Endothelial cell (in vitro differentiated cells): Measurements from ENCODE around the gene GAS2L1. TPM values are rescaled to one million over a fixed set of nuclear protein-coding genes. Genes with fewer than 3 reads are reported as not detected.

Source experiments
- DNase-seq: peaks from one replicate; pipeline ENCODE4 v3.0.0; 2021; ENCODE audit warnings: low spot score
- H3K27ac Mint-ChIP-seq: one replicate; pipeline ENCODE4 v1.8.0; 2021; ENCODE audit warnings: mixed read lengths, inconsistent platforms; ENCODE audit not compliant: unreplicated experiment
- H3K27me3 Mint-ChIP-seq: one replicate; pipeline ENCODE4 v1.8.0; 2021; ENCODE audit warnings: mild to moderate bottlenecking, moderate library complexity, mixed read lengths, inconsistent platforms; ENCODE audit not compliant: unreplicated experiment
- H3K36me3 Mint-ChIP-seq: one replicate; pipeline ENCODE4 v1.8.0; 2021; ENCODE audit warnings: mild to moderate bottlenecking, low read depth, mixed read lengths, inconsistent platforms; ENCODE audit not compliant: unreplicated experiment
- H3K4me1 Mint-ChIP-seq: one replicate; pipeline ENCODE4 v1.8.0; 2021; ENCODE audit warnings: mild to moderate bottlenecking, mixed read lengths, inconsistent platforms; ENCODE audit not compliant: unreplicated experiment
- H3K4me3 Mint-ChIP-seq: one replicate; pipeline ENCODE4 v1.8.0; 2021; ENCODE audit warnings: mild to moderate bottlenecking, mixed read lengths, inconsistent platforms; ENCODE audit not compliant: unreplicated experiment
- H3K9me3 Mint-ChIP-seq: one replicate; pipeline ENCODE4 v1.8.0; 2021; ENCODE audit warnings: mixed read lengths, inconsistent platforms; ENCODE audit not compliant: unreplicated experiment
- CTCF ChIP-seq: fragments of 200-600 bp; sonication (generic); IDR thresholded peaks from one replicate; pipeline ENCODE4 v1.5.0; 2021; ENCODE audit warnings: antibody characterized with exemption; ENCODE audit not compliant: unreplicated experiment
- total RNA-seq: library from RNA; stranded (reverse); fragmentation: NEBNext Ultra II Directional; extraction: Animal tissue kit (Norgen Biotek cat#: 25700); gene quantifications from one replicate; pipeline ENCODE4 v1.2.1, GENCODE V29; 2021; ENCODE audit not compliant: unreplicated experiment

The GAS2L1 gene
- total RNA-seq, 1 donor from 2014 or later = 33.6 TPM

- no peak for DNase-seq
- H3K4me1 Mint-ChIP-seq = peaks cover 23% of the 10 kb centered on the region
- peaks cover 15% of the 10 kb centered on the region for H3K27me3 Mint-ChIP-seq
- TF ChIP-seq CTCF = no peak
- H3K9me3 Mint-ChIP-seq = no peaks in the 10 kb centered on the region
- H3K4me3 Mint-ChIP-seq = peak overlapping the region; percentile 23
- H3K36me3 Mint-ChIP-seq = peaks cover 27% of the 10 kb centered on the region
- no peak overlapping the region for H3K27ac Mint-ChIP-seq
These were observed 11.5 kb downstream of the GAS2L1 start for GRCh38 chr22:29317827-29318454.

- no peak for DNase-seq
- H3K27ac Mint-ChIP-seq = no peak overlapping the region
- H3K36me3 Mint-ChIP-seq = peaks cover 29% of the 10 kb centered on the region
- H3K9me3 Mint-ChIP-seq = no peaks in the 10 kb centered on the region
- peaks cover 13% of the 10 kb centered on the region for H3K27me3 Mint-ChIP-seq
- H3K4me1 Mint-ChIP-seq = peaks cover 16% of the 10 kb centered on the region
- H3K4me3 Mint-ChIP-seq = no peak overlapping the region
- no peak for TF ChIP-seq CTCF
These were observed 12.6 kb downstream of the GAS2L1 start for GRCh38 chr22:29319072-29319471.

DNA sequence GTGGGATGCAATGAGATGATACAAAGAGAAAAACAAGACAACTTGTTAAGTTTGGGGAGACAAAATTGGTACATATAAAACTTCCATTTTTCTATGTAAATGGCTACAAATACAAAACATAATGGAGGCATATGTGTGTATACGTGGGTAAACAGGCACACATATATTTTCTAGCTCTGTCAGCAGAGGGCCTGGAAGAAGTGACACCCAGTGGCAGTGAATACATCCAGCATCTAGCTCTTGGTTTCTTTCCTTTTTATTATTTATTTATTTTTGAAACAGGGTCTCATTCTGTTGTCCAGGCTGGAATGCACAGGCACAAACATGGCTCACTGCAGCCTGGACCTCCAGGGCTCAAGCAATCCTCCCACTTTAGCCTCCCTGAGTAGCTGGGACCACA lies 14.1 kb downstream of the GAS2L1 start:
- Mint-ChIP-seq H3K27me3 (peaks cover 14% of the 10 kb centered on the region), H3K4me3 (no peak overlapping the region), H3K36me3 (peaks cover 29% of the 10 kb centered on the region), H3K27ac (no peak overlapping the region), H3K9me3 (no peaks in the 10 kb centered on the region), H3K4me1 (peaks cover 9% of the 10 kb centered on the region)
- no peak for TF ChIP-seq CTCF
- DNase-seq = no peak

DNA sequence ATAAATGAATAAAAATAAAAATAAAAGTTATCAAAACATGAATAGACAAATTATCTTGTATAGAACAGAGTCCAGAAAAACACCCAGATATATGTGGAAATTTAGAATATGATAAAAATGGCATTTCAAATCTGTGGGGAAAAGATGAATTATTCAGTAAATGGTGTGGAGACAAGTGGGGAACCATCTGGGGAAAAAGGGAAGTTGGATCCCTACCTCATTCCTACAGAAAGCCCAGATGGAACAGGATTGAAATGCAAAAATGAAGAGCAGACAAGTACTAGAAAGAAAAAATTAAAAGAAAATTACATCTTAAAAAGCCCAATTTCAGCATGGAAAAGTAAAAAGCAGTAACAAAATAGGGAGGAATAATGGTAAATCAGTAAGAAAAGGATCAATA lies 17.2 kb downstream of the GAS2L1 start:
- no peak for DNase-seq
- H3K27me3 Mint-ChIP-seq = peaks cover 13% of the 10 kb centered on the region
- peak overlapping the region; percentile 4 for H3K4me3 Mint-ChIP-seq
- H3K4me1 Mint-ChIP-seq = no peaks in the 10 kb centered on the region
- TF ChIP-seq CTCF = no peak
- H3K27ac Mint-ChIP-seq = no peak overlapping the region
- H3K36me3 Mint-ChIP-seq = peaks cover 24% of the 10 kb centered on the region
- H3K9me3 Mint-ChIP-seq = no peaks in the 10 kb centered on the region

DNA sequence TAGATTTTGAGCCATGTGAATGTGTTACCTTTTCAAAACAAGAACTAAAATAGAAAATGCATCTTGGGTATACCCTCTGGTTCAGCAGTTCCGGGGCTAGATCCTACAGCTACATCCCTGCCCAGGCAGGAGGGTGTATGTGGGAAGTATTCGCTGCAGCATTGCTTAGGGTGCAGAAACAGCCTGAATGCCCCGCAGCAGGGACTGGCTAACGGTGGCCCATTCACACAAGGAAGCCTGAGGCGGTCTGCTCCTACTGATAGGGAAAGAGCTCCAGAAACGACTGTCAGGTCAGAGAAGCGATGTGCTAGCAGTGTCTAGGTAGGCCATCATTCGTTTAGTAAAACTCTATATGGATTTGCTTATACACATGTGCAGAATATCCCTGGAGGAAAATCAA lies 18.9 kb downstream of the GAS2L1 start:
- TF ChIP-seq CTCF = no peak
- Mint-ChIP-seq H3K4me3 (peak overlapping the region; percentile 47), H3K27ac (peak overlapping the region; percentile 24), H3K9me3 (no peaks in the 10 kb centered on the region), H3K36me3 (peaks cover 32% of the 10 kb centered on the region), H3K4me1 (peaks cover 3% of the 10 kb centered on the region), H3K27me3 (peaks cover 17% of the 10 kb centered on the region)
- DNase-seq = no peak
